Raji (cell line): ENCODE results near the gene TRIM9.

Experiments used
- POLR2A ChIP-seq: IDR thresholded peaks from 2 replicates; pipeline ENCODE4 v1.6.1; 2011; ENCODE audit warnings: low read depth, low read length, control low read depth; ENCODE audit not compliant: insufficient read depth

TRIM9 gene

DNA sequence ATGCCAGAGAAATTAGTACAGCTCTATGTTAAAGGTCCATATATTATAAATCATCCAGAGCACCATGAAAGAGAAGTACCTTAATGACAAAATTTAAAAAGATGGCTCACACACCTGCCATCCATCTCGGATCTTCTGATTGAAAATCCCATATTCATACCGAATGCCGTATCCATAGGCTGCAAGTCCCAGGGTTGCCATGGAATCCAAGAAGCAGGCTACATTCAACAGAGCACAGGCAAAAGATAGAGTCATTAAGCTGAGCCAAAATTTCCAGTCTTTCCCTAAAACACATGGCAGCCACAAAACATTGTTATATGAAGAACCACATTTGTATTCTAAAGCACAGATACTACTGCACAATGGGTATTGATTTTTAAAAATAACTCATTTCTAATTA is 163.3 kb downstream of the TRIM9 start:
- TF ChIP-seq POLR2A: no peak

GRCh38 chr14:50929506-50929905 is 165.4 kb downstream of the TRIM9 start:
- no peak for TF ChIP-seq POLR2A

GRCh38 chr14:50928002-50928635 is 166.8 kb downstream of the TRIM9 start:
- no peak for TF ChIP-seq POLR2A

GRCh38 chr14:50926851-50927386 is 168.0 kb downstream of the TRIM9 start:
- TF ChIP-seq POLR2A: no peak
